ENCODE results near the gene ADGRA3. TPM values are rescaled to one million over a fixed set of nuclear protein-coding genes. Genes with fewer than 3 reads are reported as not detected.

Gene ADGRA3
- total and polyA plus RNA-seq, 2 of the 13 experiments (the other 11 are each of a cell fraction or from before 2014, with no cell fraction given), result 32.2 to 40.8 TPM

- TF ChIP-seq, protein P1, sequence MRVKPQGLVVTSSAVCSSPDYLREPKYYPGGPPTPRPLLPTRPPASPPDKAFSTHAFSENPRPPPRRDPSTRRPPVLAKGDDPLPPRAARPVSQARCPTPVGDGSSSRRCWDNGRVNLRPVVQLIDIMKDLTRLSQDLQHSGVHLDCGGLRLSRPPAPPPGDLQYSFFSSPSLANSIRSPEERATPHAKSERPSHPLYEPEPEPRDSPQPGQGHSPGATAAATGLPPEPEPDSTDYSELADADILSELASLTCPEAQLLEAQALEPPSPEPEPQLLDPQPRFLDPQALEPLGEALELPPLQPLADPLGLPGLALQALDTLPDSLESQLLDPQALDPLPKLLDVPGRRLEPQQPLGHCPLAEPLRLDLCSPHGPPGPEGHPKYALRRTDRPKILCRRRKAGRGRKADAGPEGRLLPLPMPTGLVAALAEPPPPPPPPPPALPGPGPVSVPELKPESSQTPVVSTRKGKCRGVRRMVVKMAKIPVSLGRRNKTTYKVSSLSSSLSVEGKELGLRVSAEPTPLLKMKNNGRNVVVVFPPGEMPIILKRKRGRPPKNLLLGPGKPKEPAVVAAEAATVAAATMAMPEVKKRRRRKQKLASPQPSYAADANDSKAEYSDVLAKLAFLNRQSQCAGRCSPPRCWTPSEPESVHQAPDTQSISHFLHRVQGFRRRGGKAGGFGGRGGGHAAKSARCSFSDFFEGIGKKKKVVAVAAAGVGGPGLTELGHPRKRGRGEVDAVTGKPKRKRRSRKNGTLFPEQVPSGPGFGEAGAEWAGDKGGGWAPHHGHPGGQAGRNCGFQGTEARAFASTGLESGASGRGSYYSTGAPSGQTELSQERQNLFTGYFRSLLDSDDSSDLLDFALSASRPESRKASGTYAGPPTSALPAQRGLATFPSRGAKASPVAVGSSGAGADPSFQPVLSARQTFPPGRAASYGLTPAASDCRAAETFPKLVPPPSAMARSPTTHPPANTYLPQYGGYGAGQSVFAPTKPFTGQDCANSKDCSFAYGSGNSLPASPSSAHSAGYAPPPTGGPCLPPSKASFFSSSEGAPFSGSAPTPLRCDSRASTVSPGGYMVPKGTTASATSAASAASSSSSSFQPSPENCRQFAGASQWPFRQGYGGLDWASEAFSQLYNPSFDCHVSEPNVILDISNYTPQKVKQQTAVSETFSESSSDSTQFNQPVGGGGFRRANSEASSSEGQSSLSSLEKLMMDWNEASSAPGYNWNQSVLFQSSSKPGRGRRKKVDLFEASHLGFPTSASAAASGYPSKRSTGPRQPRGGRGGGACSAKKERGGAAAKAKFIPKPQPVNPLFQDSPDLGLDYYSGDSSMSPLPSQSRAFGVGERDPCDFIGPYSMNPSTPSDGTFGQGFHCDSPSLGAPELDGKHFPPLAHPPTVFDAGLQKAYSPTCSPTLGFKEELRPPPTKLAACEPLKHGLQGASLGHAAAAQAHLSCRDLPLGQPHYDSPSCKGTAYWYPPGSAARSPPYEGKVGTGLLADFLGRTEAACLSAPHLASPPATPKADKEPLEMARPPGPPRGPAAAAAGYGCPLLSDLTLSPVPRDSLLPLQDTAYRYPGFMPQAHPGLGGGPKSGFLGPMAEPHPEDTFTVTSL (CRISPR knock-in tag; IDR thresholded peaks at IDR 0.05; ENCODE audit: borderline replicate concordance), result peak; percentile 91
- TF ChIP-seq, protein P2, sequence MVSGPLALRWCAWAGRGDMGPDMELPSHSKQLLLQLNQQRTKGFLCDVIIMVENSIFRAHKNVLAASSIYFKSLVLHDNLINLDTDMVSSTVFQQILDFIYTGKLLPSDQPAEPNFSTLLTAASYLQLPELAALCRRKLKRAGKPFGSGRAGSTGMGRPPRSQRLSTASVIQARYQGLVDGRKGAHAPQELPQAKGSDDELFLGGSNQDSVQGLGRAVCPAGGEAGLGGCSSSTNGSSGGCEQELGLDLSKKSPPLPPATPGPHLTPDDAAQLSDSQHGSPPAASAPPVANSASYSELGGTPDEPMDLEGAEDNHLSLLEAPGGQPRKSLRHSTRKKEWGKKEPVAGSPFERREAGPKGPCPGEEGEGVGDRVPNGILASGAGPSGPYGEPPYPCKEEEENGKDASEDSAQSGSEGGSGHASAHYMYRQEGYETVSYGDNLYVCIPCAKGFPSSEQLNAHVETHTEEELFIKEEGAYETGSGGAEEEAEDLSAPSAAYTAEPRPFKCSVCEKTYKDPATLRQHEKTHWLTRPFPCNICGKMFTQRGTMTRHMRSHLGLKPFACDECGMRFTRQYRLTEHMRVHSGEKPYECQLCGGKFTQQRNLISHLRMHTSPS (CRISPR knock-in tag; IDR thresholded peaks at IDR 0.05; ENCODE audit: low read depth), result peak; percentile 38; the same call in 1 of the 2 replicates
- no peak for TF ChIP-seq ATRX (CRISPR knock-in tag; IDR thresholded peaks at IDR 0.05; ENCODE audit: borderline replicate concordance)
- TF ChIP-seq MAX (IDR thresholded peaks at IDR 0.05), result no peak
- TF ChIP-seq NFKBIZ (CRISPR knock-in tag; IDR thresholded peaks at IDR 0.05), result peak; percentile 45; the same call in 1 of the 2 replicates
- peak; percentile 67; the same call in 1 of the 2 replicates for TF ChIP-seq ELF3 (CRISPR knock-in tag; IDR thresholded peaks at IDR 0.05)
- TF ChIP-seq, protein P3, sequence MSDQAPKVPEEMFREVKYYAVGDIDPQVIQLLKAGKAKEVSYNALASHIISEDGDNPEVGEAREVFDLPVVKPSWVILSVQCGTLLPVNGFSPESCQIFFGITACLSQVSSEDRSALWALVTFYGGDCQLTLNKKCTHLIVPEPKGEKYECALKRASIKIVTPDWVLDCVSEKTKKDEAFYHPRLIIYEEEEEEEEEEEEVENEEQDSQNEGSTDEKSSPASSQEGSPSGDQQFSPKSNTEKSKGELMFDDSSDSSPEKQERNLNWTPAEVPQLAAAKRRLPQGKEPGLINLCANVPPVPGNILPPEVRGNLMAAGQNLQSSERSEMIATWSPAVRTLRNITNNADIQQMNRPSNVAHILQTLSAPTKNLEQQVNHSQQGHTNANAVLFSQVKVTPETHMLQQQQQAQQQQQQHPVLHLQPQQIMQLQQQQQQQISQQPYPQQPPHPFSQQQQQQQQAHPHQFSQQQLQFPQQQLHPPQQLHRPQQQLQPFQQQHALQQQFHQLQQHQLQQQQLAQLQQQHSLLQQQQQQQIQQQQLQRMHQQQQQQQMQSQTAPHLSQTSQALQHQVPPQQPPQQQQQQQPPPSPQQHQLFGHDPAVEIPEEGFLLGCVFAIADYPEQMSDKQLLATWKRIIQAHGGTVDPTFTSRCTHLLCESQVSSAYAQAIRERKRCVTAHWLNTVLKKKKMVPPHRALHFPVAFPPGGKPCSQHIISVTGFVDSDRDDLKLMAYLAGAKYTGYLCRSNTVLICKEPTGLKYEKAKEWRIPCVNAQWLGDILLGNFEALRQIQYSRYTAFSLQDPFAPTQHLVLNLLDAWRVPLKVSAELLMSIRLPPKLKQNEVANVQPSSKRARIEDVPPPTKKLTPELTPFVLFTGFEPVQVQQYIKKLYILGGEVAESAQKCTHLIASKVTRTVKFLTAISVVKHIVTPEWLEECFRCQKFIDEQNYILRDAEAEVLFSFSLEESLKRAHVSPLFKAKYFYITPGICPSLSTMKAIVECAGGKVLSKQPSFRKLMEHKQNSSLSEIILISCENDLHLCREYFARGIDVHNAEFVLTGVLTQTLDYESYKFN (CRISPR knock-in tag; conservative IDR thresholded peaks at IDR 0.05), result peak; percentile 94
- TF ChIP-seq FOXA3 (CRISPR knock-in tag; IDR thresholded peaks at IDR 0.05), result peak; percentile 65; the same call in 1 of the 2 replicates
- TF ChIP-seq ZSCAN22 (CRISPR knock-in tag; IDR thresholded peaks at IDR 0.05), result no peak
- TF ChIP-seq MYC (CRISPR knock-in tag; IDR thresholded peaks at IDR 0.05; ENCODE audit: borderline replicate concordance), result no peak; the same call in 1 of the 2 replicates
- peak; percentile 78 for TF ChIP-seq ZGPAT (CRISPR knock-in tag; IDR thresholded peaks at IDR 0.05)
- TF ChIP-seq, protein P4, sequence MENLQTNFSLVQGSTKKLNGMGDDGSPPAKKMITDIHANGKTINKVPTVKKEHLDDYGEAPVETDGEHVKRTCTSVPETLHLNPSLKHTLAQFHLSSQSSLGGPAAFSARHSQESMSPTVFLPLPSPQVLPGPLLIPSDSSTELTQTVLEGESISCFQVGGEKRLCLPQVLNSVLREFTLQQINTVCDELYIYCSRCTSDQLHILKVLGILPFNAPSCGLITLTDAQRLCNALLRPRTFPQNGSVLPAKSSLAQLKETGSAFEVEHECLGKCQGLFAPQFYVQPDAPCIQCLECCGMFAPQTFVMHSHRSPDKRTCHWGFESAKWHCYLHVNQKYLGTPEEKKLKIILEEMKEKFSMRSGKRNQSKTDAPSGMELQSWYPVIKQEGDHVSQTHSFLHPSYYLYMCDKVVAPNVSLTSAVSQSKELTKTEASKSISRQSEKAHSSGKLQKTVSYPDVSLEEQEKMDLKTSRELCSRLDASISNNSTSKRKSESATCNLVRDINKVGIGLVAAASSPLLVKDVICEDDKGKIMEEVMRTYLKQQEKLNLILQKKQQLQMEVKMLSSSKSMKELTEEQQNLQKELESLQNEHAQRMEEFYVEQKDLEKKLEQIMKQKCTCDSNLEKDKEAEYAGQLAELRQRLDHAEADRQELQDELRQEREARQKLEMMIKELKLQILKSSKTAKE (CRISPR knock-in tag; IDR thresholded peaks at IDR 0.05; ENCODE audit: borderline replicate concordance), result peak; percentile 62; the same call in 1 of the 2 replicates
- peak; percentile 41; the same call in 1 of the 2 replicates for TF ChIP-seq MAFF (IDR thresholded peaks at IDR 0.05; ENCODE audit: low read depth, low read length)
- TF ChIP-seq SAP130 (CRISPR knock-in tag; IDR thresholded peaks at IDR 0.05; ENCODE audit: low read depth), result peak; percentile 47
- TF ChIP-seq FOXO1 (CRISPR knock-in tag; IDR thresholded peaks at IDR 0.05), result peak; percentile 77
Observed at GRCh38 chr4:22456291-22456690, 59.6 kb downstream of the ADGRA3 start (continued).
